Gastroesophageal sphincter (tissue), 3 donors: ENCODE results near the gene FYTTD1.

Experiments used
- EP300 ChIP-seq: sonication (generic); formaldehyde crosslinking; IDR thresholded peaks from one replicate; pipeline ENCODE4 v1.6.1; 2017; ENCODE audit warnings: antibody characterized with exemption, mild to moderate bottlenecking
- POLR2A ChIP-seq, 2 donors: fragments of 450-650 bp; IDR thresholded peaks; one replicate each; pipeline ENCODE4 v1.6.1; 2017; ENCODE audit warnings: antibody characterized with exemption in 2 of 2, mild to moderate bottlenecking in 2 of 2, moderate library complexity in 1 of 2
- TF ChIP-seq, protein P1 (sequence below), 4 experiments: fragments of 200-600 bp in 2 of 4; fragments of 450-650 bp in 2 of 4; sonication (generic) in 1 of 4; IDR thresholded peaks; one replicate each; pipeline ENCODE4 v1.5.1; 2017 to 2019; ENCODE audit warnings: antibody characterized with exemption in 4 of 4, mild to moderate bottlenecking in 2 of 4, moderate library complexity in 2 of 4

DNA sequence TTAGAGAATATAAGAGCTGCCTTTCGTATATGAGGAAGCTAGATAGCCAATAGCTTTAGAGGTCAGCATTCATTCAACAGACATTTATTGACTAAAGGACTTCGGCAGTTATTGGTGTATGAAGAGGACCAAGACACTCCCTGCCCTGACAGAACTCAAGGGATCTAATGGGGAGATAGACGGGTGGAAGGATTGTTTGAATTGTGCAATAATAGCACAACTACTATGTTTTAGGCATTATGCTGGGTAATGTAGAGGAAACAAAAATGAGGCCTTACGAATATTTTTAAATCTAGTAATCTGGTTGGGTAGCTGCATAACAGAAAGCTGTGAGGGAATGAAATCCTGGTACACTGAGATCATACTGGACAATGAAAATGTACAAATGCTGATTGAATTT, 46.4 kb downstream of the FYTTD1 start:
- TF ChIP-seq, protein P1, sequence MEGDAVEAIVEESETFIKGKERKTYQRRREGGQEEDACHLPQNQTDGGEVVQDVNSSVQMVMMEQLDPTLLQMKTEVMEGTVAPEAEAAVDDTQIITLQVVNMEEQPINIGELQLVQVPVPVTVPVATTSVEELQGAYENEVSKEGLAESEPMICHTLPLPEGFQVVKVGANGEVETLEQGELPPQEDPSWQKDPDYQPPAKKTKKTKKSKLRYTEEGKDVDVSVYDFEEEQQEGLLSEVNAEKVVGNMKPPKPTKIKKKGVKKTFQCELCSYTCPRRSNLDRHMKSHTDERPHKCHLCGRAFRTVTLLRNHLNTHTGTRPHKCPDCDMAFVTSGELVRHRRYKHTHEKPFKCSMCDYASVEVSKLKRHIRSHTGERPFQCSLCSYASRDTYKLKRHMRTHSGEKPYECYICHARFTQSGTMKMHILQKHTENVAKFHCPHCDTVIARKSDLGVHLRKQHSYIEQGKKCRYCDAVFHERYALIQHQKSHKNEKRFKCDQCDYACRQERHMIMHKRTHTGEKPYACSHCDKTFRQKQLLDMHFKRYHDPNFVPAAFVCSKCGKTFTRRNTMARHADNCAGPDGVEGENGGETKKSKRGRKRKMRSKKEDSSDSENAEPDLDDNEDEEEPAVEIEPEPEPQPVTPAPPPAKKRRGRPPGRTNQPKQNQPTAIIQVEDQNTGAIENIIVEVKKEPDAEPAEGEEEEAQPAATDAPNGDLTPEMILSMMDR (IDR thresholded peaks at IDR 0.05) = no peak
- no peak for TF ChIP-seq EP300
- no peak for TF ChIP-seq POLR2A (IDR thresholded peaks at IDR 0.05)
